T-helper 1 cell treated with Interleukin-12 subunit alpha and Interleukin-12 subunit beta and Interleukin-4 antibody, amounts not matched to agents 30 μg/mL and 1 μg/mL, for 36 hours (primary cell): ENCODE results near the gene BTRC.
"Not testable (repeated sequence)": the region's sequence is repeated elsewhere in the genome, so short reads cannot be mapped to it uniquely, and the experiment has no call there.

Experiments
- H3K27ac Mint-ChIP-seq: one replicate; pipeline ENCODE4 v1.8.0; 2021; ENCODE audit warnings: mild to moderate bottlenecking, mixed read lengths
- H3K27me3 Mint-ChIP-seq: one replicate; pipeline ENCODE4 v1.8.0; 2021; ENCODE audit warnings: low read depth, mixed read lengths
- H3K36me3 Mint-ChIP-seq: one replicate; pipeline ENCODE4 v1.8.0; 2021; ENCODE audit warnings: low read depth, mixed read lengths
- H3K4me1 Mint-ChIP-seq: one replicate; pipeline ENCODE4 v1.8.0; 2021; ENCODE audit warnings: low read depth, mixed read lengths
- H3K4me3 Mint-ChIP-seq: one replicate; pipeline ENCODE4 v1.8.0; 2021; ENCODE audit warnings: mild to moderate bottlenecking, moderate library complexity, mixed read lengths
- H3K9me3 Mint-ChIP-seq: one replicate; pipeline ENCODE4 v1.8.0; 2021; ENCODE audit warnings: mixed read lengths

Gene BTRC

GRCh38 chr10:101388676-101389276, 34.8 kb downstream of the BTRC start:
- no peaks in the 10 kb centered on the region for H3K9me3 Mint-ChIP-seq
- no peak overlapping the region for H3K27ac Mint-ChIP-seq
- no peaks in the 10 kb centered on the region for H3K36me3 Mint-ChIP-seq
- no peaks in the 10 kb centered on the region for H3K27me3 Mint-ChIP-seq
- no peak overlapping the region for H3K4me3 Mint-ChIP-seq
- H3K4me1 Mint-ChIP-seq = peaks cover 3% of the 10 kb centered on the region

GRCh38 chr10:101389532-101389931, 35.6 kb downstream of the BTRC start:
- not testable (repeated sequence) for H3K27me3 Mint-ChIP-seq, H3K36me3 Mint-ChIP-seq, H3K27ac Mint-ChIP-seq, H3K9me3 Mint-ChIP-seq, H3K4me3 Mint-ChIP-seq, H3K4me1 Mint-ChIP-seq

- no peaks in the 10 kb centered on the region for H3K9me3 Mint-ChIP-seq
- no peak overlapping the region for H3K27ac Mint-ChIP-seq
- no peaks in the 10 kb centered on the region for H3K4me1 Mint-ChIP-seq
Measured at GRCh38 chr10:101389986-101390531, 36.1 kb downstream of the BTRC start.

GRCh38 chr10:101393378-101393777, 39.4 kb downstream of the BTRC start:
- Mint-ChIP-seq H3K36me3 (no peaks in the 10 kb centered on the region), H3K4me1 (peaks cover 2% of the 10 kb centered on the region), H3K27ac (no peak overlapping the region), H3K4me3 (no peak overlapping the region), H3K9me3 (no peaks in the 10 kb centered on the region), H3K27me3 (no peaks in the 10 kb centered on the region)

More at GRCh38 chr10:101389986-101390531, 36.1 kb downstream of the BTRC start:
- no peaks in the 10 kb centered on the region for H3K27me3 Mint-ChIP-seq
- H3K4me3 Mint-ChIP-seq = no peak overlapping the region
- H3K36me3 Mint-ChIP-seq = no peaks in the 10 kb centered on the region

GRCh38 chr10:101394524-101395133, 40.7 kb downstream of the BTRC start:
- Mint-ChIP-seq H3K27ac (no peak overlapping the region), H3K4me1 (peaks cover 2% of the 10 kb centered on the region), H3K4me3 (no peak overlapping the region), H3K27me3 (no peaks in the 10 kb centered on the region), H3K9me3 (no peaks in the 10 kb centered on the region), H3K36me3 (no peaks in the 10 kb centered on the region)

GRCh38 chr10:101397140-101397539, 43.2 kb downstream of the BTRC start:
- H3K9me3 Mint-ChIP-seq = no peaks in the 10 kb centered on the region
- H3K4me1 Mint-ChIP-seq = peaks cover 2% of the 10 kb centered on the region
- H3K27me3 Mint-ChIP-seq = no peaks in the 10 kb centered on the region
- no peak overlapping the region for H3K27ac Mint-ChIP-seq
- no peaks in the 10 kb centered on the region for H3K36me3 Mint-ChIP-seq
- H3K4me3 Mint-ChIP-seq = no peak overlapping the region

GRCh38 chr10:101400585-101400984, 46.6 kb downstream of the BTRC start:
- peaks cover 3% of the 10 kb centered on the region for H3K4me1 Mint-ChIP-seq
- H3K27me3 Mint-ChIP-seq = no peaks in the 10 kb centered on the region
- no peaks in the 10 kb centered on the region for H3K9me3 Mint-ChIP-seq
- no peak overlapping the region for H3K4me3 Mint-ChIP-seq
- H3K27ac Mint-ChIP-seq = no peak overlapping the region
- no peaks in the 10 kb centered on the region for H3K36me3 Mint-ChIP-seq

GRCh38 chr10:101402711-101403110, 48.7 kb downstream of the BTRC start:
- peaks cover 1% of the 10 kb centered on the region for H3K4me1 Mint-ChIP-seq
- H3K36me3 Mint-ChIP-seq = no peaks in the 10 kb centered on the region
- H3K4me3 Mint-ChIP-seq = no peak overlapping the region
- H3K9me3 Mint-ChIP-seq = no peaks in the 10 kb centered on the region
- no peaks in the 10 kb centered on the region for H3K27me3 Mint-ChIP-seq
- H3K27ac Mint-ChIP-seq = no peak overlapping the region

GRCh38 chr10:101403161-101403560, 49.2 kb downstream of the BTRC start:
- Mint-ChIP-seq H3K27me3 (no peaks in the 10 kb centered on the region), H3K4me1 (peaks cover 1% of the 10 kb centered on the region), H3K9me3 (no peaks in the 10 kb centered on the region), H3K27ac (no peak overlapping the region), H3K4me3 (no peak overlapping the region), H3K36me3 (no peaks in the 10 kb centered on the region)

GRCh38 chr10:101405001-101405400, 51.0 kb downstream of the BTRC start:
- H3K9me3 Mint-ChIP-seq = no peaks in the 10 kb centered on the region
- H3K36me3 Mint-ChIP-seq = no peaks in the 10 kb centered on the region
- no peaks in the 10 kb centered on the region for H3K27me3 Mint-ChIP-seq
- no peak overlapping the region for H3K4me3 Mint-ChIP-seq
- no peak overlapping the region for H3K27ac Mint-ChIP-seq
- peaks cover 1% of the 10 kb centered on the region for H3K4me1 Mint-ChIP-seq

GRCh38 chr10:101411598-101411997, 57.6 kb downstream of the BTRC start:
- Mint-ChIP-seq H3K27me3 (no peaks in the 10 kb centered on the region), H3K4me3 (no peak overlapping the region), H3K27ac (no peak overlapping the region), H3K9me3 (peaks cover 12% of the 10 kb centered on the region), H3K36me3 (peaks cover 3% of the 10 kb centered on the region), H3K4me1 (no peaks in the 10 kb centered on the region)

GRCh38 chr10:101414034-101414433, 60.1 kb downstream of the BTRC start:
- Mint-ChIP-seq H3K27me3 (no peaks in the 10 kb centered on the region), H3K4me3 (no peak overlapping the region), H3K27ac (no peak overlapping the region), H3K36me3 (peaks cover 3% of the 10 kb centered on the region), H3K4me1 (no peaks in the 10 kb centered on the region), H3K9me3 (peaks cover 12% of the 10 kb centered on the region)

- Mint-ChIP-seq H3K4me1 (no peaks in the 10 kb centered on the region), H3K36me3 (peaks cover 3% of the 10 kb centered on the region), H3K4me3 (no peak overlapping the region), H3K27me3 (no peaks in the 10 kb centered on the region), H3K9me3 (peaks cover 12% of the 10 kb centered on the region), H3K27ac (no peak overlapping the region)
Measured at GRCh38 chr10:101415884-101416283, 61.9 kb downstream of the BTRC start.

GRCh38 chr10:101421967-101422366, 68.0 kb downstream of the BTRC start:
- H3K4me1 Mint-ChIP-seq, H3K36me3 Mint-ChIP-seq, H3K9me3 Mint-ChIP-seq, H3K27ac Mint-ChIP-seq, H3K4me3 Mint-ChIP-seq, H3K27me3 Mint-ChIP-seq: not testable (repeated sequence)

- H3K27me3 Mint-ChIP-seq = no peaks in the 10 kb centered on the region
- no peaks in the 10 kb centered on the region for H3K9me3 Mint-ChIP-seq
- no peaks in the 10 kb centered on the region for H3K4me1 Mint-ChIP-seq
- H3K27ac Mint-ChIP-seq = no peak overlapping the region
- H3K4me3 Mint-ChIP-seq = no peak overlapping the region
- no peaks in the 10 kb centered on the region for H3K36me3 Mint-ChIP-seq
Measured at GRCh38 chr10:101425535-101425934, 71.6 kb downstream of the BTRC start.
